Measurements from ENCODE around the gene STX4.

DNA sequence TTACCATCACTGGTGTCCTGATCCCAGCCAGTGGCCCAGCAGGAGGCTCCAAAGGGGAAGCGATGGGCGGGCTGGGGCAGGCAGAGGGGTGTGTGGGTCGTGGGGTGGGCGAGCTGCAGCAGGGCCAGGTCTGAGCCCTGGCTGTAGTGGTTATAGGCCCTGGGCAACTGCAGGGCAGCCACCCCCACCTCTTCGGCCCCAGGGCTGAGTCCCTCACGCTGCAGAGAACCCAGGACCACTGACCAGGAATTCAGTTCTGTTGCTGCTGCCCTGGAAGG is 53.2 kb downstream of the STX4 start:
- TF ChIP-seq, protein P1, sequence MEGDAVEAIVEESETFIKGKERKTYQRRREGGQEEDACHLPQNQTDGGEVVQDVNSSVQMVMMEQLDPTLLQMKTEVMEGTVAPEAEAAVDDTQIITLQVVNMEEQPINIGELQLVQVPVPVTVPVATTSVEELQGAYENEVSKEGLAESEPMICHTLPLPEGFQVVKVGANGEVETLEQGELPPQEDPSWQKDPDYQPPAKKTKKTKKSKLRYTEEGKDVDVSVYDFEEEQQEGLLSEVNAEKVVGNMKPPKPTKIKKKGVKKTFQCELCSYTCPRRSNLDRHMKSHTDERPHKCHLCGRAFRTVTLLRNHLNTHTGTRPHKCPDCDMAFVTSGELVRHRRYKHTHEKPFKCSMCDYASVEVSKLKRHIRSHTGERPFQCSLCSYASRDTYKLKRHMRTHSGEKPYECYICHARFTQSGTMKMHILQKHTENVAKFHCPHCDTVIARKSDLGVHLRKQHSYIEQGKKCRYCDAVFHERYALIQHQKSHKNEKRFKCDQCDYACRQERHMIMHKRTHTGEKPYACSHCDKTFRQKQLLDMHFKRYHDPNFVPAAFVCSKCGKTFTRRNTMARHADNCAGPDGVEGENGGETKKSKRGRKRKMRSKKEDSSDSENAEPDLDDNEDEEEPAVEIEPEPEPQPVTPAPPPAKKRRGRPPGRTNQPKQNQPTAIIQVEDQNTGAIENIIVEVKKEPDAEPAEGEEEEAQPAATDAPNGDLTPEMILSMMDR (IDR thresholded peaks at IDR 0.05; ENCODE audit: low read length), result no peak
- TF ChIP-seq EZH2 (IDR thresholded peaks at IDR 0.05; ENCODE audit: borderline replicate concordance, low read length), result no peak

Data from OCI-LY1 (cell line).